KOPT-K1 (cell line): ENCODE measurements around the gene ARPP21.

Experiments used
- H3K27ac ChIP-seq: fragments of 200-600 bp; sonication (generic); 2 replicates; pipeline ENCODE4 v1.5.1; 2016; ENCODE audit warnings: antibody characterized with exemption, mild to moderate bottlenecking, low read depth, low read length; ENCODE audit not compliant: poor library complexity, severe bottlenecking
- H3K36me3 ChIP-seq: fragments of 200-600 bp; sonication (generic); 2 replicates; pipeline ENCODE4 v1.5.1; 2017; ENCODE audit warnings: antibody characterized with exemption, mild to moderate bottlenecking, low read length, moderate library complexity; ENCODE audit not compliant: insufficient read depth
- H3K9me3 ChIP-seq: fragments of 200-600 bp; sonication (generic); 2 replicates; pipeline ENCODE4 v1.5.1; 2017; ENCODE audit warnings: antibody characterized with exemption, low read length, mild to moderate bottlenecking; ENCODE audit not compliant: insufficient read depth, poor library complexity, severe bottlenecking

ARPP21 gene

GRCh38 chr3:35723480-35724097 lies 84.3 kb downstream of the ARPP21 start:
- Histone ChIP-seq H3K27ac (peak overlapping the region; percentile 14), H3K36me3 (peaks cover 13% of the 10 kb centered on the region; the same call in 1 of the 2 replicates), H3K9me3 (no peaks in the 10 kb centered on the region)

DNA sequence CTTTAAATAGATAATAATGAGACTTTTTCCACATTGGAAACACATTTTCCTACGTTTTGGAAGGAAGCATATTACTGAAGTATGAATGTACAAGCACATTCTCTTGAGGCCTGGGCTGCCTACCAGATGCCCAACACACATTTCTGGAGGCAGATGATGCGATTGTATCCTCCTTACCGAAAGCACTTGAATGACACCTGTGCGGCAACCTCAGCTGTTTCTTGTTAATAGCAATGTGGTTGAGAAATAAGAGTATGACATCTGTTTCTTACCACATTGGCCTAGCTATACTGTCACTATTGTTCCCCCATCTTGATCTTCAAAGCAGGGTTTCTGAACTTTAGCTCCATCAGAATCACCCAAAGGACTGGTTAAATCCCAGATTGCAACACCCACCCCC lies 84.8 kb downstream of the ARPP21 start:
- H3K9me3 ChIP-seq: no peaks in the 10 kb centered on the region
- H3K36me3 ChIP-seq: peaks cover 13% of the 10 kb centered on the region
- H3K27ac ChIP-seq: peak overlapping the region; percentile 14

DNA sequence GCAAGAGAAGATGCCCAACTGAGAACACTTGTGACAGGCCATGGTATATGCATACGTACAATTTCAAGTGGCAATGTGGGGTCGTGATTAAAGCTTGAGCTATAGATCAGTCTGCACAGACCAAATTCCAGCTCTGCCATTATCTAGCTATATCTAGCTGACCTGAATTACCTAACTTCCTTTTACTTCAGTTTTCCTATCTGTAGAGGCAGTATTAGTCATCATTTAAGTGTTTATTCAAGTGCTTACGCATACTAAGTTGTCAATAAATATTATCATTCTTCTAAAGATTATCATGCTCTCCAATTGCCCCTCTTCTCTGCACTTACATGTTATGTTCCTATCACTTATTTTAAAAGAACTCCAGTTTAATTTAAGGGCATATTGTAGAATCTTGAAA lies 87.9 kb downstream of the ARPP21 start:
- peaks cover 23% of the 10 kb centered on the region for H3K36me3 ChIP-seq
- H3K27ac ChIP-seq: no peak overlapping the region
- H3K9me3 ChIP-seq: no peaks in the 10 kb centered on the region

- Histone ChIP-seq H3K27ac (no peak overlapping the region), H3K9me3 (no peaks in the 10 kb centered on the region), H3K36me3 (peaks cover 77% of the 10 kb centered on the region)
These were observed 94.0 kb downstream of the ARPP21 start for GRCh38 chr3:35733341-35733740.

GRCh38 chr3:35733864-35734263 lies 94.5 kb downstream of the ARPP21 start:
- Histone ChIP-seq H3K36me3 (peaks cover 82% of the 10 kb centered on the region), H3K9me3 (no peaks in the 10 kb centered on the region), H3K27ac (no peak overlapping the region)

DNA sequence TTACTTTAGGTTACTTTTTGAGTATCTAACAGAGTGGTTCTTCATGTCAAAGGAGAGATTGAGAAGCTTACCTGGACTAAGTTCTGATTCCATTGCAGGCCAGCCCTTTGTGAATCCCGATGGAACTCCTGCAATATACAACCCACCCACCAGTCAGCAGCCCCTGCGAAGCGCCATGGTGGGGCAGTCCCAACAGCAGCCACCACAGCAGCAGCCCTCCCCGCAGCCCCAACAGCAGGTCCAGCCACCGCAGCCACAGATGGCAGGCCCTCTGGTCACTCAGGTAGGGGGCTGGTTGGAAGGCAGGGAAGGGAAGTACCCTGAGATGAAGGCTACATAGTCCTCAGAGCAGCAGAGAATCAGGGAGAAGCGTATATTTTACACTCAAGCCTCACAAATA lies 97.8 kb downstream of the ARPP21 start:
- Histone ChIP-seq H3K36me3 (peaks cover 95% of the 10 kb centered on the region), H3K27ac (no peak overlapping the region), H3K9me3 (no peaks in the 10 kb centered on the region)

DNA sequence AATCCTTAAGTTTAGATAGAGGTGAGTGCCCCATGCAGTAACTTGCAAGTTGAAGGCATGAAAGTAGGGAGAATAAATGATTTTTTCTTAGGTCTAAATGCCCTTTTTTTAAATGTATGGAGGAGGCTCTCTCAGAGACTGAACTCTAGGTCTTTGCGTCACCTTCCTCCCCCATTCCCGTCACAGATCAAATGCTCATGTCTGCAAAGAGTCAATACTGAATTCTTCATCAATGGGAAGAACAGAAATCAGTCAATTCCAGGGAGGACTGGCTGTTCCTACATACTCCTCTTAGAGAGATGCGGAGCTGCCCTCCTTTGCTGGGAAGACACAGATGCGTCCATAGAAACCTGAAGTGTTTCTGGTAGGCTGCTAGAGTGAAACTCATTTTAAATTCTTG lies 98.2 kb downstream of the ARPP21 start:
- peaks cover 97% of the 10 kb centered on the region for H3K36me3 ChIP-seq
- H3K27ac ChIP-seq: no peak overlapping the region
- H3K9me3 ChIP-seq: no peaks in the 10 kb centered on the region

- H3K27ac ChIP-seq: no peak overlapping the region
- H3K36me3 ChIP-seq: peaks cover 95% of the 10 kb centered on the region
- no peaks in the 10 kb centered on the region for H3K9me3 ChIP-seq
These were observed 98.8 kb downstream of the ARPP21 start for GRCh38 chr3:35737934-35738706.

GRCh38 chr3:35739181-35739809 lies 100.0 kb downstream of the ARPP21 start:
- Histone ChIP-seq H3K36me3 (peaks cover 97% of the 10 kb centered on the region), H3K27ac (no peak overlapping the region), H3K9me3 (no peaks in the 10 kb centered on the region)

- H3K9me3 ChIP-seq: no peaks in the 10 kb centered on the region
- H3K27ac ChIP-seq: no peak overlapping the region
- H3K36me3 ChIP-seq: peaks cover 97% of the 10 kb centered on the region
These were observed 100.7 kb downstream of the ARPP21 start for GRCh38 chr3:35739964-35740527.

DNA sequence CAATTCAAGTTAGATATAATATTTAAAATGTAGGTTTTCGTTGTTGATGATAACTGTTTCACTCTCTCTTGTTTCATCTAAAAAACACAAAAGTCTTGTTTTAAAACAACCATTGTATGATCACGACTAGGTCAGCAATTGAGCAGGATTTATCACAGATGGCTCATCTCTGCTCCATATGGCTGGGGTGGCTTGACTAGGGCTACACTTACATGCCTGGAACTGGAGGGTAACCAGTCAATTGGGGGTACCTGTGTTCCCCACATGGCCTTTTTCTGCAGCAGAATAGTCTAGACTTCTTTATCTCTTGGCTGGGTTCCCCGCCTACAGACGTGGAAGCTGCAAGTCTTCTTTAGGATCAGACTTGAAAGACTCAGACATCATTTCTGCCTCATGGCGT lies 103.9 kb downstream of the ARPP21 start:
- H3K9me3 ChIP-seq: no peaks in the 10 kb centered on the region
- H3K27ac ChIP-seq: no peak overlapping the region
- H3K36me3 ChIP-seq: peaks cover 84% of the 10 kb centered on the region

DNA sequence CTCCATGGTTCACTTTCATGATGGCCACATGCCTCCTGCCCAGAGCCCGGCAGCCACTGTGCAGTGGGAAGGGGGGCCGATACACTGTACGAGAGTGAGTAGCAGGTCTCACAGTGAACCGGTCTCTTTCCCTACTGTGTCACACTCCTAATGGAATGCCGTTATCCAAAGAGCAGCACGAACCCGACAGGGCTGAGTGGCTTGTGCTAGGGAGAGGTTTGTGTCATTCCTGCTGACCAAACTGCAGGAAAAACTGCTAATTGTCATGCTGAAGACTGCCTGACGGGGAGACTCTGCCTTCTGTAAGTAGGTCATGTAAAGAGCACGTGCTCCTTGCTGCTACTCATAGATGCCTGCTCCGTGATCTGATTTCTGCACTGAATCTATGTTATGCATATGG lies 105.1 kb downstream of the ARPP21 start:
- Histone ChIP-seq H3K9me3 (no peaks in the 10 kb centered on the region), H3K36me3 (peaks cover 72% of the 10 kb centered on the region), H3K27ac (no peak overlapping the region)

DNA sequence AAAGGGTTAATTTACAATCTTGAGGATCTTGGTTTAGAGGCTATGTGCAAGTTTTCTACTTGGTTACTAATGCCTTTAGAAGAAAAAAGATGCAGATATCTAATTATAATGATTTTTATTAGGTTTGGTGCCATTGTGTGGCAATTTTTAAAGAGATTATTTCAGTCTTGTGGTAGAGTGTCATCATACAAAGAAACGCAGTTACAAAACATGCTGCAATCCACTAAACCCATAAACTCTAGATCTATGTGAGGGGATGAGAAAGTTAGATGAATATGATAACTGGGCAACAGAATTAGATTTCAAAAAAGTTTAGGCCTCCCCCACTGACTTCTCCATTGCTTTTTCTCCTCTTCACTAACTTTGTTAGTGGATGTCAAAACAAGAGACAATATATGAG lies 106.0 kb downstream of the ARPP21 start:
- Histone ChIP-seq H3K9me3 (no peaks in the 10 kb centered on the region), H3K36me3 (peaks cover 63% of the 10 kb centered on the region), H3K27ac (no peak overlapping the region)

DNA sequence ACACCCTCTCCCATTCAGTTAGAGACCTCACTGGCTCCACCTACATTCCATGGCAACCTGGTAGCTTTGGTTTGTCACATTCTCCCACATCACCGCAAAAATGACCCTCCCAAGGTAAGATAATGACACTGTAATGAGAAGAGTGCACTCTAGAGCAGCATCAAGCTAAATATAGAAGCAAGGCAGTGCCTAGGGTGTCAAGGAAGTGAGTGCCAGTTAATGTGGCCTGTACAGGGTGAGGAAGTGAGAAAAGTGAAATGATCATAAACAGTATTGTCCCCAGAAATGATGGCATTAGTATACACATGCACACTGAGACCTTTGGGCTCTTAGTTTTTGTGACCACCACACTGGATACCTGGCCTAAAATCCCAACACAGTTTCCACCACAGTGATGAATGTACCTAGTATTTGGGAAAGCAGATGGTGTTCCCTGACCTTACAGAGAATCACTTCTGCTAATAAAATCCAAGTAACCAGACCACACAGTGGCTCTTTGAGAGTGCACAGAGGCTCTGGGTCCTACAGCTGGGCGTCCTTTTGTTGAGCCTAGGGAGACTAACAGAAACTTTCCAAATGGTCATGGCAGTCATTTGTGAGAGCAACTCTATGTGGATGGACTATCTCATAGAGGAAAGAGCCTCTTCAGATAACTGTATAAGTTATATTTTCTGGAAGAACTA lies 106.6 kb downstream of the ARPP21 start:
- Histone ChIP-seq H3K27ac (no peak overlapping the region), H3K36me3 (peaks cover 59% of the 10 kb centered on the region), H3K9me3 (no peaks in the 10 kb centered on the region)

- Histone ChIP-seq H3K36me3 (peaks cover 53% of the 10 kb centered on the region), H3K9me3 (no peaks in the 10 kb centered on the region)
These were observed 107.2 kb downstream of the ARPP21 start for GRCh38 chr3:35746492-35746891.

More at GRCh38 chr3:35746492-35746891, 107.2 kb downstream of the ARPP21 start:
- H3K27ac ChIP-seq: no peak overlapping the region
